Loucy (cell line): Measurements from ENCODE around the gene CCDC112.

Experiments used
- EZH2phosphoT487 ChIP-seq: fragments of 200-600 bp; IDR thresholded peaks from 2 replicates; pipeline ENCODE4 v1.6.1; 2018; ENCODE audit warnings: antibody characterized with exemption, mild to moderate bottlenecking, moderate library complexity, borderline replicate concordance
- TF ChIP-seq, protein P1 (sequence below): fragments of 200-600 bp; sonication (generic); conservative IDR thresholded peaks from 2 replicates; pipeline ENCODE4 v1.5.1; 2014; ENCODE audit warnings: mild to moderate bottlenecking, antibody characterized with exemption, low read length

DNA sequence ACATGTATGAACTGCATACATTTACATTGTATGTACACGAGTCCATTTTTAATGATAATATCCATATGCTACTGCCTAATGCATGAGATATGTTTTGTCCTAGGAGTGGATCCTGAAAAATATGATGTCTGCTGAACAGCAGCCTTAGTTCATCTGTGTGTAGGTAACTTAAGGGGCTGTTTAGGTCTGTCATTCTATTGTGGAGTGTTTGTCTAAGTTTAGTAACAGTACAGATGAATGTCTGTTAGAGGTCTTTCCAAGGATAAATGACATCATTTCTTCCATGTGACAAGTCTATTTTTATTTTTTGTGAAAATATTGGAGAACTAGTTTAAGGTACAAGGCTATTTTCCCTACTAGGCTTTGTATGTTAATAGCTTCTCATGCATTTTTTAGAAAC lies 22.6 kb upstream of the CCDC112 start:
- TF ChIP-seq, protein P1, sequence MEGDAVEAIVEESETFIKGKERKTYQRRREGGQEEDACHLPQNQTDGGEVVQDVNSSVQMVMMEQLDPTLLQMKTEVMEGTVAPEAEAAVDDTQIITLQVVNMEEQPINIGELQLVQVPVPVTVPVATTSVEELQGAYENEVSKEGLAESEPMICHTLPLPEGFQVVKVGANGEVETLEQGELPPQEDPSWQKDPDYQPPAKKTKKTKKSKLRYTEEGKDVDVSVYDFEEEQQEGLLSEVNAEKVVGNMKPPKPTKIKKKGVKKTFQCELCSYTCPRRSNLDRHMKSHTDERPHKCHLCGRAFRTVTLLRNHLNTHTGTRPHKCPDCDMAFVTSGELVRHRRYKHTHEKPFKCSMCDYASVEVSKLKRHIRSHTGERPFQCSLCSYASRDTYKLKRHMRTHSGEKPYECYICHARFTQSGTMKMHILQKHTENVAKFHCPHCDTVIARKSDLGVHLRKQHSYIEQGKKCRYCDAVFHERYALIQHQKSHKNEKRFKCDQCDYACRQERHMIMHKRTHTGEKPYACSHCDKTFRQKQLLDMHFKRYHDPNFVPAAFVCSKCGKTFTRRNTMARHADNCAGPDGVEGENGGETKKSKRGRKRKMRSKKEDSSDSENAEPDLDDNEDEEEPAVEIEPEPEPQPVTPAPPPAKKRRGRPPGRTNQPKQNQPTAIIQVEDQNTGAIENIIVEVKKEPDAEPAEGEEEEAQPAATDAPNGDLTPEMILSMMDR: no peak
- no peak for TF ChIP-seq EZH2phosphoT487
